Measurements from ENCODE around the gene WNT6. TPM values are rescaled to one million over a fixed set of nuclear protein-coding genes. Genes with fewer than 3 reads are reported as not detected.

The WNT6 gene
- total RNA-seq, 1 experiment from 2014 or later, result 1.4 TPM

- Histone ChIP-seq H3K4me2 (ENCODE audit: low read length) (no peak overlapping the region), H3K4me3 (replicated peaks in 1 of 2; ENCODE audit: low read depth in 1 of 2, low read length in 2 of 2) (no peak overlapping the region), H2AFZ (ENCODE audit: low read depth, low read length, poor library complexity, severe bottlenecking) (no peak overlapping the region), H3K27me3 (ENCODE audit: insufficient read depth, low read length) (no peaks in the 10 kb centered on the region), H3K9me3 (ENCODE audit: control insufficient read depth in 1 of 2, insufficient read depth in 1 of 2, low read depth in 1 of 2, low read length in 2 of 2) (no peaks in the 10 kb centered on the region), H4K20me1 (ENCODE audit: insufficient read depth) (no peaks in the 10 kb centered on the region), H3K9me2 (ENCODE audit: insufficient read depth) (no peaks in the 10 kb centered on the region), H3K9ac (ENCODE audit: low read length) (no peak overlapping the region), H3K4me1 (ENCODE audit: control insufficient read depth in 1 of 2, insufficient read depth in 2 of 2, low read length in 2 of 2) (no peaks in the 10 kb centered on the region), H3K36me3 (ENCODE audit: control insufficient read depth in 1 of 2, insufficient read depth in 2 of 2, low read length in 2 of 2) (no peaks in the 10 kb centered on the region), H3K79me2 (ENCODE audit: insufficient read depth, low read length) (no peaks in the 10 kb centered on the region), H3K27ac (ENCODE audit: low read depth, low read length) (no peak overlapping the region)
- POLR2A ChIA-PET, result no interaction called here
- intact Hi-C loops (cut with micrococcal nuclease), result no loop called here
- CTCF ChIA-PET, result no interaction called here
- no TSS peak for BruUV-seq (replicated peaks)
- TF ChIP-seq SRF (IDR thresholded peaks at IDR 0.05; ENCODE audit: low read depth) (no peak), JUND (IDR thresholded peaks at IDR 0.05) (no peak), SIN3A (IDR thresholded peaks at IDR 0.05; ENCODE audit: low read depth) (no peak), YY1 (IDR thresholded peaks at IDR 0.05; ENCODE audit: extremely low read depth, insufficient replicate concordance, low read depth, low read length) (no peak), REST (IDR thresholded peaks at IDR 0.05; ENCODE audit: low read depth) (no peak), ZBTB33 (IDR thresholded peaks at IDR 0.05; ENCODE audit: extremely low read depth, insufficient replicate concordance, low read length) (no peak), ELF1 (IDR thresholded peaks at IDR 0.05; ENCODE audit: borderline replicate concordance, low read depth) (no peak), FOSL1 (IDR thresholded peaks at IDR 0.05; ENCODE audit: low read depth) (no peak), POLR2A (IDR thresholded peaks at IDR 0.05; ENCODE audit: borderline replicate concordance, extremely low read depth, insufficient read depth, insufficient read length) (no peak), CTCF (IDR thresholded peaks at IDR 0.05 in 2 of 3, conservative IDR thresholded peaks at IDR 0.05 in 1 of 3; ENCODE audit: borderline replicate concordance in 1 of 3, insufficient read depth in 1 of 3, low read depth in 2 of 3, low read length in 2 of 3) (no peak), EZH2 (IDR thresholded peaks at IDR 0.05) (no peak), CEBPB (IDR thresholded peaks at IDR 0.05; ENCODE audit: low read depth) (no peak), RAD21 (IDR thresholded peaks at IDR 0.05; ENCODE audit: low read depth) (no peak), TCF7L2 (IDR thresholded peaks at IDR 0.05; ENCODE audit: borderline replicate concordance, extremely low read depth, insufficient read depth, insufficient read length) (no peak), EGR1 (IDR thresholded peaks at IDR 0.05; ENCODE audit: low read depth) (no peak), ZNF274 (IDR thresholded peaks at IDR 0.05; ENCODE audit: low read depth, low read length) (no peak), POLR2AphosphoS5 (IDR thresholded peaks at IDR 0.05; ENCODE audit: low read depth, low read length) (no peak), SP1 (IDR thresholded peaks at IDR 0.05; ENCODE audit: low read depth) (no peak)
- ATAC-seq (no peak), DNase-seq (ENCODE audit: low read depth, low spot score) (no peak)
- RAD21 ChIA-PET (ENCODE audit: low non-redundant PET in 1 of 2, low total read pairs in 2 of 2, uncharacterized antibody in 2 of 2, unreplicated experiment in 2 of 2), result no interaction called here
Observed at GRCh38 chr2:218812861-218813260, 46.7 kb upstream of the WNT6 start.

Data from HCT116 (cell line).